Measurements from ENCODE around the gene CAPN3. TPM values are rescaled to one million over a fixed set of nuclear protein-coding genes. Genes with fewer than 3 reads are reported as not detected.
"Not testable (repeated sequence)": the region's sequence is repeated elsewhere in the genome, so short reads cannot be mapped to it uniquely, and the experiment has no call there.

The CAPN3 gene
- total RNA-seq, result 10 to 100 TPM; 12.5 to 27.1 (median 15.4) TPM

DNA sequence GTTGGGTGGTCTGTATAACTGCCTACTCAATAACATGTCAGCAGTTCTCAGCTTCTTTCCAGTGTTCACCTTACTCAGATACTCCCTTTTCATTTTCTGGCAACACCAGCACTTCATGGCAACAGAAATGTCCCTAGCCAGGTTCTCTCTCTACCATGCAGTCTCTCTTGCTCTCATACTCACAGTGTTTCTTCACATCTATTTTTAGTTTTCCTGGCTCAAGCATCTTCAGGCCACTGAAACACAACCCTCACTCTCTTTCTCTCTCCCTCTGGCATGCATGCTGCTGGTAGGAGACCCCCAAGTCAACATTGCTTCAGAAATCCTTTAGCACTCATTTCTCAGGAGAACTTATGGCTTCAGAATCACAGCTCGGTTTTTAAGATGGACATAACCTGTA is at the start of gene CAPN3:
Gene CAPN3 (plus strand): TSS at position 253 of the 400 bp plus-strand sequence. CDS start 305 bp downstream, outside the sequence.
- no peak within 1 kb of the TSS for H3K4me3 ChIP-seq
- intact Hi-C loops (cut with DNase I; ENCODE audit: low total_unique reads), result no loop called here
- no peaks in the 10 kb centered on the region for H3K27me3 ChIP-seq
- no peaks in the 10 kb centered on the region for H3K9me3 ChIP-seq
- H3K4me1 ChIP-seq, result no peaks in the 10 kb centered on the region
- H3K27ac ChIP-seq, result no peak within 1 kb of the TSS
- no peaks in the 10 kb centered on the region for H3K36me3 ChIP-seq
- no peak for DNase-seq (ENCODE audit: low spot score in 2 of 2)
- TF ChIP-seq CTCF (IDR thresholded peaks at IDR 0.05), result no peak
- TF ChIP-seq POLR2A (IDR thresholded peaks at IDR 0.05), result no peak
- TF ChIP-seq POLR2AphosphoS5 (IDR thresholded peaks at IDR 0.05), result no peak

DNA sequence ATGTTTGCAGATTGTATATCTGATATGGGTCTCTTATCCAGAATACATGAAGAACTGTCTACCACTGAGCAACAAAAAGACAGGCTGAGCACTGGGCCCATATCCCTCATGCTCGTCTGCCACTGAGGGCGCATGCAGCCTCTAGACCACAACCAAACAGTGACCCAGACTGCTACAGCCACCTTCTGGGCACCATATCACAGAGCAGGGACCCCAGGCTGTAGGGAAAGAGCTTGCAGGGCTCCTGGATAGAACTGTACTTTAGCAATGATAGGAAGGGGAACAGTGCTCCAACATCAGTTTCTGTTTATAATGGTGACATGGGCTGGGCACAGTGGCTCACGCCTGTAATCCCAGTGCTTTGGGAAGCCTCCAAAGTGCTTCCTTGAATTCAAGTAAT is 45.8 kb upstream of the CAPN3 start:
- no peak overlapping the region for H3K4me3 ChIP-seq
- H3K27me3 ChIP-seq, result no peaks in the 10 kb centered on the region
- no peaks in the 10 kb centered on the region for H3K4me1 ChIP-seq
- H3K36me3 ChIP-seq, result no peaks in the 10 kb centered on the region
- no peaks in the 10 kb centered on the region for H3K9me3 ChIP-seq
- DNase-seq (ENCODE audit: low spot score in 2 of 2), result no peak
- no peak overlapping the region for H3K27ac ChIP-seq
- intact Hi-C loops (cut with DNase I; ENCODE audit: low total_unique reads), result loop anchor here (10.0 kb wide), 1 partner anchor 1151 kb away; no protein-coding TSS in a partner anchor
- TF ChIP-seq CTCF (IDR thresholded peaks at IDR 0.05), result no peak
- TF ChIP-seq POLR2AphosphoS5 (IDR thresholded peaks at IDR 0.05), result no peak
- TF ChIP-seq POLR2A (IDR thresholded peaks at IDR 0.05), result no peak

DNA sequence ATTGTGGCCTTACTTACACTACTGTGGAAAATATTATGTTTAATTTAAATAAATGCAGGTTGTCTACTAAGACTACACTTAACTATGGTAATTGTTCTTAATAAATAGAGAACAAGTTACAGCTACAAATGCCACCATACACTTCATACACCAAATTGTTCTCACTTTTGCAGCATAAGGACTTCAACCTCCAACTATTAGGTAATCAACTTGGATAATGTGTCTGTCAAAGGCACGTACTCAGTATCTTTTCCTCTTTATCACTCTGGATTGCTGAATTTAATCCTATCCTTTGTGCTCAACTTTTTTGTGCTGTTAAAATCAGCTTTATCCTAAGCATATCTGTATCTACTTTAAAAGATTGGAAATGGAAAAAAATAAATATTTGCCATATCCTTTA is 44.5 kb upstream of the CAPN3 start:
- Histone ChIP-seq H3K4me1 (no peaks in the 10 kb centered on the region), H3K27ac (no peak overlapping the region), H3K9me3 (no peaks in the 10 kb centered on the region), H3K27me3 (no peaks in the 10 kb centered on the region), H3K4me3 (no peak overlapping the region), H3K36me3 (no peaks in the 10 kb centered on the region)
- TF ChIP-seq POLR2A (IDR thresholded peaks at IDR 0.05), result no peak
- TF ChIP-seq CTCF (IDR thresholded peaks at IDR 0.05), result no peak
- no peak for TF ChIP-seq POLR2AphosphoS5 (IDR thresholded peaks at IDR 0.05)
- intact Hi-C loops (cut with DNase I; ENCODE audit: low total_unique reads), result loop anchor here (10.0 kb wide), 1 partner anchor 1150 kb away; no protein-coding TSS in a partner anchor
- no peak for DNase-seq (ENCODE audit: low spot score in 2 of 2)

DNA sequence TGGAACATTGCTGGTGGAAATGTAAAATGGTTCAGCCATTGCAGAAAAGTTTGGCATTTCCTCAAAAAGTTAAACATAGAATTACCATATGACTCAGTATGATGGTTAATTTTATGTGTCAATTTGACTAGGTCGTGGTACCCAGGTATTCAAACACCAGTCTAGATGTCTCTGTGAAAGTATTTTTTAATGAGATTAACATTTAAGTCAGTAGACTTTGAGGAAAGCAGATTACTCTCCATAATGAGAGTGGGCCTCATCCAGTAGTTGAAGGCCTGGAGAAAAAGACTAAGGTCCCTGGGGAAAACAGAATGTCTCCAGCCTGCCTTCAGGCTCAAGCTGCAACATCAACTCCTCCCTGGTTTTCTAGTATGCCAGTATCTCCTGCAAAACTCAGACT is 43.8 kb upstream of the CAPN3 start:
- no peak overlapping the region for H3K27ac ChIP-seq
- no peaks in the 10 kb centered on the region for H3K27me3 ChIP-seq
- intact Hi-C loops (cut with DNase I; ENCODE audit: low total_unique reads), result loop anchor here (10.0 kb wide), 1 partner anchor 1149 kb away; no protein-coding TSS in a partner anchor
- no peaks in the 10 kb centered on the region for H3K4me1 ChIP-seq
- H3K36me3 ChIP-seq, result no peaks in the 10 kb centered on the region
- TF ChIP-seq CTCF (IDR thresholded peaks at IDR 0.05) (no peak), POLR2AphosphoS5 (IDR thresholded peaks at IDR 0.05) (no peak), POLR2A (IDR thresholded peaks at IDR 0.05) (no peak)
- no peaks in the 10 kb centered on the region for H3K9me3 ChIP-seq
- no peak for DNase-seq (ENCODE audit: low spot score in 2 of 2)
- no peak overlapping the region for H3K4me3 ChIP-seq

DNA sequence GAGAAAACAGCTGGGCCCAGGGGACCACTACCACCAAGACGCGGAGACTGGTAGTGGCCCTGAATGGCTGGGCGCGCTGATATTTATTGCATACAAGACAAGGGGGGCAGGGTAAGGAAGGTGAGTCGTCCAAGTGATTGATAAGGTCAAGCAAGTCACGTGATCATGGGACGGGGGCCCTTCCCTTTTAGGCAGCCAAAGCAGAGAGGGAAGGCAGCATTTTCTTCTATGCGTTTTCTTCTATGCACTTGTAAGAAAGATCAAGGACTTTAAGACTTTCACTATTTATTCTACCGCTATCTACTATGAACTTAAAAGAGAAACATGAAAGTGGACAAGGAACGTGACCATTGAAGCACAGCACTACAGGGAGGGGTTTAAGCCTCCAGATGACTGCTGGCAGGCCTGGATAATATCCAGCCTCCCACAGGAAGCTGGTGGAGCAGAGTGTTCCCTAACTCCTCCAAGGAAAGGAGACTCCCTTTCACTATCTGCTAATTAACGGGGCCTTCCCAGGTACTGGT is 43.0 kb upstream of the CAPN3 start:
- intact Hi-C loops (cut with DNase I; ENCODE audit: low total_unique reads), result loop anchor here (10.0 kb wide), 1 partner anchor 1148 kb away; no protein-coding TSS in a partner anchor
- H3K36me3 ChIP-seq; H3K4me3 ChIP-seq; H3K4me1 ChIP-seq; H3K27ac ChIP-seq; DNase-seq (ENCODE audit: low spot score in 2 of 2); H3K9me3 ChIP-seq; H3K27me3 ChIP-seq: not testable (repeated sequence)

Measured in breast epithelium (tissue), 4 donors.